Naive thymus-derived CD8-positive, alpha-beta T cell (primary cell): ENCODE results near the gene CCSER1. TPM values are rescaled to one million over a fixed set of nuclear protein-coding genes. Genes with fewer than 3 reads are reported as not detected.
"Not testable (repeated sequence)": the region's sequence is repeated elsewhere in the genome, so short reads cannot be mapped to it uniquely, and the experiment has no call there.

Experiments used
- ATAC-seq, 2 donors: fragments of 150-1000 bp; cut with Tn5 transposase in 1 of 2; sonication (Bioruptor Pico), chemical (Tn5 transposase) in 1 of 2; 1 replicate in 1 of 2; 2 replicates in 1 of 2; pipeline ENCODE4 v1.10.0; 2021; ENCODE audit warnings: mild to moderate bottlenecking in 2 of 2, moderate library complexity in 2 of 2
- POLR2A ChIA-PET: fragments of 350-600 bp; sonication (Branson Sonifier 250); formaldehyde crosslinking; loops from one replicate; lab custom pipeline; 2021; ENCODE audit warnings: antibody characterized with exemption; lab: Charles Lee
- DNase-seq, 10 donors: peaks; one replicate each; pipeline versions ENCODE4 v3.0.0 to v3.0.0-alpha.2; 2020 to 2022
- H3K27ac Mint-ChIP-seq, 10 donors: one replicate each; pipeline ENCODE4 v1.8.0; 2020 to 2022; ENCODE audit warnings: mild to moderate bottlenecking in 10 of 10, mixed read lengths in 10 of 10, moderate library complexity in 4 of 10, inconsistent platforms in 1 of 10
- H3K27me3 Mint-ChIP-seq, 5 donors: one replicate each; pipeline ENCODE4 v1.8.0; 2021 to 2022; ENCODE audit warnings: mixed read lengths in 5 of 5
- H3K36me3 Mint-ChIP-seq, 3 donors: one replicate each; pipeline ENCODE4 v1.8.0; 2020 to 2022; ENCODE audit warnings: mixed read lengths in 3 of 3, mild to moderate bottlenecking in 2 of 3, inconsistent platforms in 1 of 3
- H3K4me1 Mint-ChIP-seq, 4 donors: one replicate each; pipeline ENCODE4 v1.8.0; 2021 to 2022; ENCODE audit warnings: mixed read lengths in 4 of 4
- H3K4me3 Mint-ChIP-seq, 10 donors: one replicate each; pipeline ENCODE4 v1.8.0; 2020 to 2022; ENCODE audit warnings: mild to moderate bottlenecking in 10 of 10, mixed read lengths in 10 of 10, moderate library complexity in 6 of 10, inconsistent platforms in 1 of 10
- H3K9me3 Mint-ChIP-seq, 9 donors: one replicate each; pipeline ENCODE4 v1.8.0; 2020 to 2022; ENCODE audit warnings: mixed read lengths in 9 of 9, mild to moderate bottlenecking in 3 of 9, inconsistent platforms in 1 of 9, moderate library complexity in 1 of 9
- polyA plus RNA-seq, 3 donors: library from polyadenylated mRNA; unstranded; fragments of 300-500 nt; fragmentation: Illumina TruSeq; gene quantifications; one replicate each; pipeline ENCODE4 v1.2.3, GENCODE V29; 2021
- total RNA-seq, 8 experiments: library from RNA in 2 of 8; stranded (reverse) in 2 of 8; gene quantifications; one replicate each; pipeline ENCODE4 v1.2.3 and lab custom pipeline; 2021 to 2026

Gene CCSER1
- total and polyA plus RNA-seq, 5 experiments from 2014 or later: 0.19 to 0.47 TPM; not detected in 3

GRCh38 chr4:91222014-91222413, 1094.8 kb downstream of the CCSER1 start:
- H3K9me3 Mint-ChIP-seq: peaks cover 0 to 13% (median 4%) of the 10 kb centered on the region in 9 donors
- DNase-seq (no peak), ATAC-seq (no peak)
- POLR2A ChIA-PET: no interaction called here
- no peaks in the 10 kb centered on the region for H3K27me3 Mint-ChIP-seq
- no peak overlapping the region for H3K4me3 Mint-ChIP-seq
- H3K27ac Mint-ChIP-seq: no peak overlapping the region
- no peaks in the 10 kb centered on the region for H3K36me3 Mint-ChIP-seq
- H3K4me1 Mint-ChIP-seq: no peaks in the 10 kb centered on the region

- H3K9me3 Mint-ChIP-seq: peaks cover 0 to 14% (median 4%) of the 10 kb centered on the region in 9 donors
- POLR2A ChIA-PET: no interaction called here
- no peak overlapping the region for H3K27ac Mint-ChIP-seq
- H3K4me1 Mint-ChIP-seq: no peaks in the 10 kb centered on the region
- no peaks in the 10 kb centered on the region for H3K36me3 Mint-ChIP-seq
- ATAC-seq (no peak), DNase-seq (no peak)
- no peak overlapping the region for H3K4me3 Mint-ChIP-seq
- H3K27me3 Mint-ChIP-seq: no peaks in the 10 kb centered on the region
These were observed 1099.7 kb downstream of the CCSER1 start for GRCh38 chr4:91226867-91227266.

DNA sequence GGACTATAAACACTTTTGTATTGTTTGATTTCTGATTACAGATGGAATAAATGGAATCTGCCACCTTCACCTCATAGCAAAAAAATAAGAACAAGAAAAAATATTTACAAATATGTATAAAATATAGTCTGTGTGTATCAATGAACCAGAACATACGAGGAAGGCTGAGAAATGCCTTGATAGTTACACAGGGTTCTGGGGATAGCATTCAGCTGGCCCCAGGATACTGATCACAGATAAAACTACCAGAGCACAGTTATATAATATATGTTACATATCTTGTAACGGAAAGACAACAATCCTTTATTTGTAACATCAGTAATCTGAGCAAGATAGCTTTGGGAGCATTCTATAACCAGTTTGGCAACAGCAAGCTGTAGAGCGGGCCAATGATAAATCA, 1101.5 kb downstream of the CCSER1 start:
- Mint-ChIP-seq H3K9me3 (peaks cover 0 to 14% (median 4%) of the 10 kb centered on the region in 9 donors), H3K36me3 (no peaks in the 10 kb centered on the region), H3K27me3 (no peaks in the 10 kb centered on the region), H3K4me1 (no peaks in the 10 kb centered on the region), H3K4me3 (no peak overlapping the region), H3K27ac (no peak overlapping the region)
- ATAC-seq: no peak
- DNase-seq: no peak
- POLR2A ChIA-PET: no interaction called here

DNA sequence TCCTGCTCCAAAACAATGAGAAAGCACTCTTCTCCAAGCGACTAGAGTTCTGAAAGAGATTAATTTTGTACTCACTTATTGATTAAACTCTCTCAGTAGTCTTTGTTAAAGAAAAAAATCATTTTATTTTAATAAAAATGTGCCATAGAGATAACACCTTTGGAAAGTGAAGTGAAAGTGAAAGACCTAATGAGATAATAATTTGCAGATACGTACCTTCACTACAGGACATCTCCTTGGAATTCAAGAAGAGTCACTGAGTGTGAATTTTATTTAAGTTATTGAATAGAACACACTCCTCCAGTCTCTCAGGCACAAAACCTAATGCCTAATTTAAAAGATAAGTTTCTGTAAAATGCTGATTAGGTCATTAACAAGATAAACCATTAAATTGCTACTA, 1106.0 kb downstream of the CCSER1 start:
- ATAC-seq: no peak
- H3K27me3 Mint-ChIP-seq: no peaks in the 10 kb centered on the region
- no peaks in the 10 kb centered on the region for H3K36me3 Mint-ChIP-seq
- H3K9me3 Mint-ChIP-seq: peaks cover 0 to 16% (median 3%) of the 10 kb centered on the region in 9 donors
- H3K27ac Mint-ChIP-seq: no peak overlapping the region
- H3K4me3 Mint-ChIP-seq: no peak overlapping the region
- POLR2A ChIA-PET: no interaction called here
- H3K4me1 Mint-ChIP-seq: no peaks in the 10 kb centered on the region
- DNase-seq: no peak

- H3K36me3 Mint-ChIP-seq: no peaks in the 10 kb centered on the region
- no peaks in the 10 kb centered on the region for H3K4me1 Mint-ChIP-seq
- ATAC-seq: no peak
- peaks cover 3 to 29% (median 9%) of the 10 kb centered on the region in 9 donors for H3K9me3 Mint-ChIP-seq
- no peak for DNase-seq
- H3K27me3 Mint-ChIP-seq: no peaks in the 10 kb centered on the region
- POLR2A ChIA-PET: no interaction called here
- H3K27ac Mint-ChIP-seq: no peak overlapping the region
- no peak overlapping the region for H3K4me3 Mint-ChIP-seq
These were observed 1115.9 kb downstream of the CCSER1 start for GRCh38 chr4:91243132-91243531.

DNA sequence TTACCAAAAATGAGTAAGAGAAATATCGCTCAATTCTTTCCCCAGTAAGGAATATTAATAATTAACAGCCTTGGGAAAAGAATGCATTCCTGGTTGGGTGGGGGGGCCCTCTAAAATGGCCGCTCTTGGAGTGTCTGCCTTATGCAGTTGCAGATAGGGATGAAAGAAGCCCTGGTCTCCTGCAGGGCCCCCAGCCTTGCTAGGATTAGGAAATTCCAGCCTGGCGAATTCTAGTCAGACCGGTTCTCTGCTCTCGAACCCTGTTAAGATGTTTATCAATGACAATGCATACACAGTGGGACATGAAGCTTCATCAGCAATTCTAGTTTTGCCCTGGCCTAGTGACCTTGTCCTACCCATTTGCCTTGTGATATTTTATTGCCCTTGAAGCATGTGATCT, 1128.8 kb downstream of the CCSER1 start:
- H3K27ac Mint-ChIP-seq: no peak overlapping the region
- H3K27me3 Mint-ChIP-seq: no peaks in the 10 kb centered on the region
- H3K4me3 Mint-ChIP-seq: no peak overlapping the region
- POLR2A ChIA-PET: no interaction called here
- ATAC-seq (no peak), DNase-seq (no peak)
- H3K4me1 Mint-ChIP-seq: no peaks in the 10 kb centered on the region
- no peaks in the 10 kb centered on the region for H3K36me3 Mint-ChIP-seq
- peaks cover 0 to 18% (median 9%) of the 10 kb centered on the region in 9 donors for H3K9me3 Mint-ChIP-seq

- Mint-ChIP-seq H3K36me3 (no peaks in the 10 kb centered on the region), H3K9me3 (peaks cover 0 to 23% (median 10%) of the 10 kb centered on the region in 9 donors), H3K27ac (no peak overlapping the region), H3K4me1 (no peaks in the 10 kb centered on the region), H3K4me3 (no peak overlapping the region), H3K27me3 (no peaks in the 10 kb centered on the region)
- no peak for DNase-seq
- no peak for ATAC-seq
- POLR2A ChIA-PET: no interaction called here
These were observed 1129.6 kb downstream of the CCSER1 start for GRCh38 chr4:91256751-91257150.

DNA sequence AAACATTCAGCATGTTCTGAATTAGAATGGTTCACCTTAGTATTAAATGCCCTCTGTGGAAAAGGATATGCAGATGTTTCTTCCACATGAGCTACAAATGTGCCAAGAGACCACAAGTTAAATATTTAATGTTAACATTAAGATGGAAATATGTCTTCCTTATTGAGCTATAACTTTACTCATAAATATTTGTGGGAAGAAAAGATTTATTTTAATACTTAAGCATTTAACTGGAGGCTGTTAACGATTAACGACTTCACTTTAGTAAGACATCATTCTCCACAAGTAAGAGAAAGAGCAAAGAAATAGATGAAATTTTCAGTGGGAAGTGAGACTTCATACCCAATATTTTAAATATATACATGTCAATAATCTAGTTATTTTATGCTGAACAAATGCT, 1130.5 kb downstream of the CCSER1 start:
- Mint-ChIP-seq H3K4me3 (no peak overlapping the region), H3K4me1 (no peaks in the 10 kb centered on the region), H3K36me3 (no peaks in the 10 kb centered on the region), H3K27me3 (no peaks in the 10 kb centered on the region), H3K27ac (no peak overlapping the region), H3K9me3 (peaks cover 0 to 25% (median 10%) of the 10 kb centered on the region in 9 donors)
- no peak for DNase-seq
- no peak for ATAC-seq
- POLR2A ChIA-PET: no interaction called here

DNA sequence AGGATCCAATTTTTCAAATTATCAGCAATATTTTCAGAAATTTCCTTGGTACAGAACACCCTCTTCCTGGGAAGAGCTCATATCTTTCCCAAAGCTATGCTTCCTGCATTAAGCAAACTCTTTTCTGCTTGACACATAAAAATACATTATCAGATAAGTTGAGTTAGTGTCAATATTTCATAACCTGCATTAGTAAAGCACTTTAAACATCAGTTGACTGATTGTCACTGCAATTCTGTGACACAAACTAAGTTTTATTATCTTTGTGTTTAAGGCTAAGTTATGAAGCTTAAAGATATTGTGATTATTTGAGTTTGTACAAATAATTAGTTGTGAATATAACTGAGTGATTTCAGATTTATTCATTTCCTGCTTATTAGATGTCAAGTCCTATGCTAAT, 1131.1 kb downstream of the CCSER1 start:
- peaks cover 0 to 23% (median 10%) of the 10 kb centered on the region in 9 donors for H3K9me3 Mint-ChIP-seq
- H3K4me3 Mint-ChIP-seq: no peak overlapping the region
- no peaks in the 10 kb centered on the region for H3K36me3 Mint-ChIP-seq
- ATAC-seq: no peak
- H3K27me3 Mint-ChIP-seq: no peaks in the 10 kb centered on the region
- no peak for DNase-seq
- no peak overlapping the region for H3K27ac Mint-ChIP-seq
- POLR2A ChIA-PET: no interaction called here
- H3K4me1 Mint-ChIP-seq: no peaks in the 10 kb centered on the region

- Mint-ChIP-seq H3K27me3 (no peaks in the 10 kb centered on the region), H3K36me3 (peaks cover 0 to 2% (median 0%) of the 10 kb centered on the region in 3 donors), H3K4me3 (no peak overlapping the region), H3K9me3 (peaks cover 0 to 23% (median 6%) of the 10 kb centered on the region in 9 donors), H3K4me1 (no peaks in the 10 kb centered on the region), H3K27ac (no peak overlapping the region)
- POLR2A ChIA-PET: no interaction called here
- ATAC-seq (no peak), DNase-seq (no peak)
These were observed 1140.3 kb downstream of the CCSER1 start for GRCh38 chr4:91267543-91267942.

DNA sequence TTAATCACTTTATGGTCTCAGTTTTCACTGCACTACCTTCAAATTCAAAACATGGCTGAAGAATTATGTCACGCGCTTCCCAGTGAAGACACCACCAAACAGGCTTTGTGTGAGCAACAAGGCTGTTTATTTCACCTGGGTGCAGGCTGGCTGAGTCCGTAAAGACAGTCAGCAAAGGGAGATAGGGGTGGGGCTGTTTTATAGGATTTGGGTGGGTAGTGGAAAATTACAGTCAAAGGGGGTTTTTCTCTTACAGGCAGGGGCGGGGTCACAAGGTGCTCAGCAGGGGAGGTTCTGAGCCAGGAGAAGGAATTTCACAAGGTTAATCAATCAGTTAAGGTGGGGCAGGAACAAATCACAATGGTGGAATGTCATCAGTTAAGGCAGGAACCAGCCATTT, 1141.3 kb downstream of the CCSER1 start:
- ATAC-seq: not testable (repeated sequence)

GRCh38 chr4:91268913-91269312, 1141.7 kb downstream of the CCSER1 start:
- POLR2A ChIA-PET: no interaction called here
- H3K27ac Mint-ChIP-seq: no peak overlapping the region
- no peak overlapping the region for H3K4me3 Mint-ChIP-seq
- H3K9me3 Mint-ChIP-seq: peaks cover 0 to 29% (median 10%) of the 10 kb centered on the region in 9 donors
- H3K27me3 Mint-ChIP-seq: no peaks in the 10 kb centered on the region
- H3K4me1 Mint-ChIP-seq: no peaks in the 10 kb centered on the region
- DNase-seq: no peak
- H3K36me3 Mint-ChIP-seq: peaks cover 0 to 2% (median 0%) of the 10 kb centered on the region in 3 donors
- no peak for ATAC-seq

More for the DNA sequence above, 1141.3 kb downstream of the CCSER1 start:
- H3K27me3 Mint-ChIP-seq, H3K4me1 Mint-ChIP-seq, H3K4me3 Mint-ChIP-seq, H3K36me3 Mint-ChIP-seq, DNase-seq, POLR2A ChIA-PET, H3K27ac Mint-ChIP-seq: not testable (repeated sequence)
- peaks cover 0 to 27% (median 9%) of the 10 kb centered on the region in 9 donors for H3K9me3 Mint-ChIP-seq

DNA sequence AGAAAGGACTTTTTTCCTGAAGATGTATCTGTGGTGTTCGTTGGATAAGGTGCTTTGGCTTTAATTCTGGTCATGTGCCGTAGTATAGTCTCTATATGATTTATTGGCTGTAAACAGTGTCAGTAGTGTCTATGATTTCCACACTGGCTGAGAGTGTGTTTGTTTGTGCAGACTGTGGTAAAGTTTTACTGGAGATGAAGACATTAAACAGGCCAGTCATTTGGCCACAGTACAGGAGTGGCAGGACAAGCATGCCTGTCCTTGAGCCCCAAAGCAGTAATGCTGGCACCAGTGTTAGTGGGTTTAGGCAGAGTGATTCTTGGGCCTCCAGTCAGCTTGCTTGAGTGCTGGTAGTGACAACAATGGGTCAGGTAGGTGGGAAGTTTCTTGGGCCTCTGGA, 1152.7 kb downstream of the CCSER1 start:
- Mint-ChIP-seq H3K4me1 (no peaks in the 10 kb centered on the region), H3K9me3 (peaks cover 8 to 40% (median 12%) of the 10 kb centered on the region in 9 donors), H3K27ac (no peak overlapping the region), H3K36me3 (peaks cover 0 to 4% (median 0%) of the 10 kb centered on the region in 3 donors), H3K4me3 (no peak overlapping the region), H3K27me3 (no peaks in the 10 kb centered on the region)
- DNase-seq (no peak), ATAC-seq (no peak)
- POLR2A ChIA-PET: no interaction called here

DNA sequence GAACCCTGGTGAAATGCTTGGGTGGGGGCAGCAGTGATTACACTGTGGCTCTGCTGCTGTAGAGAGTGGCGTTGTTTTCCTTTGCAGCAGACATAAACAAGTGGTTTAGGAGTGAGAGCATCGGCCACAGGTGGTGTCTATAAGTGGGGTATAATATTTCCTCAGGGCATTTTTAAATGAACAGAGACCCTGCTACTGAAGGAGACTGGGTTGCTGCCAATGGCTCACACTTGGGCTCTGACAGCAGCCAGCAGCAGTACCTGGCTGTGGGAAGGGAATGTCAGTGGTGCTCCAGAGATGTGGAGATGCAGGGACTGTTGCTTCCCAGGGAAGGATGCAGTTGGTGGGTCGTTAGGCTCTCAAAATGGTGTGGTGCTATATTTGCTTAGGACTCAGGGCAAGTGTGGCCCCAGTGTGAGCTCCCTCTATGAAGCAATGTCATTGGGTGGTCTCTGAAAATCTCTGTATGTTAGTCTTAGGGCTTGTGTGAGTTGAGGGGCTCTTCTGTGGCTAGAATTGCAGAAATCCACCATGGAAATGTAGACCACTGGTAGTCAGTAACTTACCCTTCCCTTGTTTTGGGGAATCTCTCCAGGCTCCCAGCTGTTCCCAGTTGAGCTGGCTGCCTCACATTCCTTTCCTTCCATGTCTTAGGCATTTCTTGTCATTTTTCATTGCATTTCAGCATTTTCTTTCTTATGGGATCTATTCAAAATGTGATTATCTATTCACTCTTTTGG, 1153.5 kb downstream of the CCSER1 start:
- H3K36me3 Mint-ChIP-seq: no peaks in the 10 kb centered on the region
- POLR2A ChIA-PET: no interaction called here
- no peak overlapping the region for H3K27ac Mint-ChIP-seq
- H3K4me3 Mint-ChIP-seq: no peak overlapping the region
- no peak for DNase-seq
- H3K27me3 Mint-ChIP-seq: no peaks in the 10 kb centered on the region
- no peak for ATAC-seq
- no peaks in the 10 kb centered on the region for H3K4me1 Mint-ChIP-seq
- peaks cover 4 to 31% (median 10%) of the 10 kb centered on the region in 9 donors for H3K9me3 Mint-ChIP-seq
